ENCODE data around the gene NTM.

- TF ChIP-seq POLR2A (IDR thresholded peaks at IDR 0.05; ENCODE audit: low read depth, low read length) (no peak), POLR2AphosphoS5 (IDR thresholded peaks at IDR 0.05; ENCODE audit: low read depth, low read length) (no peak), TAF1 (IDR thresholded peaks at IDR 0.05; ENCODE audit: low read depth, low read length) (no peak), SPI1 (IDR thresholded peaks at IDR 0.05; ENCODE audit: low read depth, low read length) (no peak)
Observed at GRCh38 chr11:131980199-131980598, 609.8 kb downstream of the NTM start.

All from GM12891 (cell line).